ENCODE data around the gene RAB3IL1. TPM values are rescaled to one million over a fixed set of nuclear protein-coding genes. Genes with fewer than 3 reads are reported as not detected.
A peak's percentile ranks its signal among the peaks of the same experiment; 100 is the strongest.

RAB3IL1 gene
- total RNA-seq, 4 donors from 2014 or later, result 0.15 to 10.3 (median 5.0) TPM

DNA sequence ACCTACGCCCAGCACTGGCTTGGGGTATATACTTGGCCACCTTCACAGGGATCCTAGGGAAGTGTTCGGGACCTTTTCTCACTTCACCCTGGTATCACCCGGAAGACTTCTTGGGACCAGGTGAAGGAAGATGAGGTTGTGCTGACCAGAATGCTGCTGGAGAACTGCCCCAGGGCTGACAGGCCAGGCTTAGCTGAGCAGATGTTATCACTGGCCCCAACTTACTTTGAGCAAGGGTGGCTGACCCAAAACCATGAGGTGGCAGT, 45.6 kb upstream of the RAB3IL1 start:
- Histone ChIP-seq H3K9me3 (no peaks in the 10 kb centered on the region), H3K4me1 (peaks cover 18 to 63% (median 40%) of the 10 kb centered on the region in 3 donors), H3K27me3 (no peaks in the 10 kb centered on the region), H3K4me3 (peak overlapping the region in 2 of 4 donors; percentile 1 to 78), H3K27ac (peak overlapping the region; percentile 3 to 99 (median 96)), H3K36me3 (peaks cover 14 to 43% (median 24%) of the 10 kb centered on the region in 3 donors)
- no peak for DNase-seq
- TF ChIP-seq, protein P1, sequence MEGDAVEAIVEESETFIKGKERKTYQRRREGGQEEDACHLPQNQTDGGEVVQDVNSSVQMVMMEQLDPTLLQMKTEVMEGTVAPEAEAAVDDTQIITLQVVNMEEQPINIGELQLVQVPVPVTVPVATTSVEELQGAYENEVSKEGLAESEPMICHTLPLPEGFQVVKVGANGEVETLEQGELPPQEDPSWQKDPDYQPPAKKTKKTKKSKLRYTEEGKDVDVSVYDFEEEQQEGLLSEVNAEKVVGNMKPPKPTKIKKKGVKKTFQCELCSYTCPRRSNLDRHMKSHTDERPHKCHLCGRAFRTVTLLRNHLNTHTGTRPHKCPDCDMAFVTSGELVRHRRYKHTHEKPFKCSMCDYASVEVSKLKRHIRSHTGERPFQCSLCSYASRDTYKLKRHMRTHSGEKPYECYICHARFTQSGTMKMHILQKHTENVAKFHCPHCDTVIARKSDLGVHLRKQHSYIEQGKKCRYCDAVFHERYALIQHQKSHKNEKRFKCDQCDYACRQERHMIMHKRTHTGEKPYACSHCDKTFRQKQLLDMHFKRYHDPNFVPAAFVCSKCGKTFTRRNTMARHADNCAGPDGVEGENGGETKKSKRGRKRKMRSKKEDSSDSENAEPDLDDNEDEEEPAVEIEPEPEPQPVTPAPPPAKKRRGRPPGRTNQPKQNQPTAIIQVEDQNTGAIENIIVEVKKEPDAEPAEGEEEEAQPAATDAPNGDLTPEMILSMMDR (IDR thresholded peaks at IDR 0.05), result no peak
- TF ChIP-seq POLR2A (IDR thresholded peaks at IDR 0.05), result no peak
- WGBS, 2 donors, result 100% methylated on average over 2 of the region's 3 CpGs; no CpG with 5 or more reads in 1 of the 2 donors
- intact Hi-C loops (cut with DNase I), result no loop called here

DNA sequence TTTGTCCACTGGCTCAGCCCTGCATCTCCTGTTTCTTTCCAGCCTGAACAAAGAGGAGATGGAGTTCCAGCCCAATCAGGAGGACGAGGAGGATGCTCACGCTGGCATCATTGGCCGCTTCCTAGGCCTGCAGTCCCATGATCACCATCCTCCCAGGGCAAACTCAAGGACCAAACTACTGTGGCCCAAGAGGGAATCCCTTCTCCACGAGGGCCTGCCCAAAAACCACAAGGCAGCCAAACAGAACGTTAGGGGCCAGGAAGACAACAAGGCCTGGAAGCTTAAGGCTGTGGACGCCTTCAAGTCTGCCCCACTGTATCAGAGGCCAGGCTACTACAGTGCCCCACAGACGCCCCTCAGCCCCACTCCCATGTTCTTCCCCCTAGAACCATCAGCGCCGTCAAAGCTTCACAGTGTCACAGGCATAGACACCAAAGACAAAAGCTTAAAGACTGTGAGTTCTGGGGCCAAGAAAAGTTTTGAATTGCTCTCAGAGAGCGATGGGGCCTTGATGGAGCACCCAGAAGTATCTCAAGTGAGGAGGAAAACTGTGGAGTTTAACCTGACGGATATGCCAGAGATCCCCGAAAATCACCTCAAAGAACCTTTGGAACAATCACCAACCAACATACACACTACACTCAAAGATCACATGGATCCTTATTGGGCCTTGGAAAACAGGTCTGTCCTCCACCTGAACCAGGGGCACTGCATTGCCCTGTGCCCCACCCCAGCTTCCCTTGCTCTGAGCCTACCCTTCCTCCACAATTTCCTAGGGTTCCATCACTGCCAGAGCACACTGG, 45.0 kb upstream of the RAB3IL1 start:
- peaks cover 18 to 61% (median 40%) of the 10 kb centered on the region in 3 donors for H3K4me1 ChIP-seq
- intact Hi-C loops (cut with DNase I), result no loop called here
- peaks cover 14 to 44% (median 24%) of the 10 kb centered on the region in 3 donors for H3K36me3 ChIP-seq
- TF ChIP-seq, protein P1 (IDR thresholded peaks at IDR 0.05), result no peak
- no peak for TF ChIP-seq POLR2A (IDR thresholded peaks at IDR 0.05)
- H3K27me3 ChIP-seq, result no peaks in the 10 kb centered on the region
- WGBS, 2 donors, result 66 to 75% methylated on average over 7 to 8 of the region's 12 CpGs
- no peaks in the 10 kb centered on the region for H3K9me3 ChIP-seq
- no peak for DNase-seq
- H3K27ac ChIP-seq, result peak overlapping the region; percentile 13 to 99 (median 96)
- H3K4me3 ChIP-seq, result no peak overlapping the region

DNA sequence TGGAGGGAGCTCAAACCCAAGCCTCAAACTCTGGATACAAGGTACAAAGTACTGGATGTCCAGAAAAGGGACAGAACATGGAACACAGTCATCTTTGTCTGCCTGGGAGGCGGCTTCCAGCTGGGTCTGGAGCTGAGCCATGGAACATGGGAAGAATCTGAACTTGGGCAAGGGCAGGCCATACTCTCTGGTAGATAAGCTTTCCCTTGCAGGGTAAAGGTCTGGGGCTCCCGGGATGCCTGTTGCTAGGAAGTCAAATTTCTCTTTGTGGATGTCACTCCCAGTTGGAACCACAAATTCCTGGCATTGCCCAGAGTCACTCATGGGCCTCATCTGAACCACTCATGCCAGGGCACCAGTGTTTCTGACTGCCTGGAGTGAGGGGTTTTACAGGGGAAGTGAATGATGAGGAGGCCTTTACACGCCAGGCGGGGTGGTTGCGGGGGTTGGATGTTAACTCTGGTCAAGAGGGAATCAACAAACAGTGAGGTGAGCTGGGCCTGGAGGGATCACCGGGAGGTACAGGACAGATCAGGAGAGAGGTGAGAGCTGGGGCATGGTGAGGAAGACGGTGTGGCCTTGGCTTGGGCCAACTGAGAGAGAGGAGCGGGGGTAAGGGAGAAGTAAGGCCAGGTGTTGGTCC, 44.3 kb upstream of the RAB3IL1 start:
- Histone ChIP-seq H3K27ac (peak overlapping the region in 3 of 4 donors; percentile 94 to 99 (median 98)), H3K4me1 (peaks cover 18 to 61% (median 40%) of the 10 kb centered on the region in 3 donors), H3K27me3 (no peaks in the 10 kb centered on the region), H3K9me3 (no peaks in the 10 kb centered on the region), H3K36me3 (peaks cover 14 to 44% (median 24%) of the 10 kb centered on the region in 3 donors), H3K4me3 (no peak overlapping the region)
- no peak for TF ChIP-seq POLR2A (IDR thresholded peaks at IDR 0.05)
- TF ChIP-seq, protein P1 (IDR thresholded peaks at IDR 0.05), result no peak
- intact Hi-C loops (cut with DNase I), result no loop called here
- no peak for DNase-seq
- 87 to 93% methylated on average over 8 of the region's 8 CpGs for WGBS, 2 donors

DNA sequence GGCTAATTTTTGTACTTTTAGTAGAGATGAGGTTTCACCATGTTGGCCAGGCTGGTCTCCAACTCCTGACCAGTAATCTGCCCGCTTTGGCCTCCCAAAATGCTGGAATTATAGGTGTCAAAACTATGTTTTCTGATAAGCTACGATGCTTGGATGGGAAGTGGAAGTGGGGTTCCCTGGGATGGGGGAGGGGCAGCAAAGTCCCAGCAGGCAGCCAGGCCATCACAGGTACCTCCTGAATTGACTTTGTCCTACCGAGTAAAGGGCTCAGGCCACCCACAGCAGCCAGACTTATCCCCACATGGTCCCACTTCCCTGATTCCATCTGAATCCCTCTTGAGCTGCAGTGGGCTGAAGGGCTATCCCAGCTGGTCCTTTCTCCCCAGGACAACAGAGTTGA, 43.2 kb upstream of the RAB3IL1 start:
- DNase-seq, result no peak
- H3K9me3 ChIP-seq, result no peaks in the 10 kb centered on the region
- H3K27ac ChIP-seq, result peak overlapping the region in 3 of 4 donors; percentile 94 to 99 (median 98)
- H3K4me1 ChIP-seq, result peaks cover 21 to 61% (median 44%) of the 10 kb centered on the region in 3 donors
- no peak overlapping the region for H3K4me3 ChIP-seq
- intact Hi-C loops (cut with DNase I), result no loop called here
- WGBS, 2 donors, result 81 to 84% methylated on average over 3 of the region's 3 CpGs
- H3K36me3 ChIP-seq, result peaks cover 14 to 40% (median 22%) of the 10 kb centered on the region in 3 donors
- peaks cover 0 to 11% (median 0%) of the 10 kb centered on the region in 4 donors for H3K27me3 ChIP-seq
- no peak for TF ChIP-seq POLR2A (IDR thresholded peaks at IDR 0.05)
- TF ChIP-seq, protein P1 (IDR thresholded peaks at IDR 0.05), result no peak

DNA sequence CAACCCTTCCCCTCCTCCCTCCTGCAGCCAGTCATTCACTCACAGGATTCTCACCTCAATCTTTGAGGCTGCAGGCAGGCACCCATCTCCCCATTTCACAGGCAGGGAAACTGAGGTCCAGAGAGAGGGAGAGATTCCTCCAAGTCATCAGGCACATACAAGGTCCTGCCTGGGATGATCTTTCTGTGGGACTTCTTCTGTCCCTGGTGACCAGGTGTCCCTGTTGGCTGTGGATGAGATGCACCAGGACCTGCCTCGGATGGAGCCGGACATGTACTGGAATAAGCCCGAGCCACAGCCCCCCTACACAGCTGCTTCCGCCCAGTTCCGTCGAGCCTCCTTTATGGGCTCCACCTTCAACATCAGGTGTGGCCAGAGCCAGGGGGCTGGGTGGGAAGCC, 42.3 kb upstream of the RAB3IL1 start:
- H3K36me3 ChIP-seq, result peaks cover 9 to 32% (median 14%) of the 10 kb centered on the region in 3 donors
- WGBS, 2 donors, result 77 to 96% methylated on average over 5 of the region's 6 CpGs
- intact Hi-C loops (cut with DNase I), result no loop called here
- no peak overlapping the region for H3K27ac ChIP-seq
- DNase-seq, result no peak
- no peak overlapping the region for H3K4me3 ChIP-seq
- H3K4me1 ChIP-seq, result peaks cover 20 to 61% (median 45%) of the 10 kb centered on the region in 3 donors
- peaks cover 0 to 19% (median 0%) of the 10 kb centered on the region in 4 donors for H3K27me3 ChIP-seq
- TF ChIP-seq POLR2A (IDR thresholded peaks at IDR 0.05), result no peak
- TF ChIP-seq, protein P1 (IDR thresholded peaks at IDR 0.05), result no peak
- no peaks in the 10 kb centered on the region for H3K9me3 ChIP-seq
